ENCODE results near the gene TTLL13. TPM values are rescaled to one million over a fixed set of nuclear protein-coding genes. Genes with fewer than 3 reads are reported as not detected.

Gene TTLL13
- total and polyA plus RNA-seq, 9 of the 15 experiments (the other 6 are each of a cell fraction or from before 2014, with no cell fraction given), result 0.05 to 0.24 (median 0.11) TPM; not detected in 1

DNA sequence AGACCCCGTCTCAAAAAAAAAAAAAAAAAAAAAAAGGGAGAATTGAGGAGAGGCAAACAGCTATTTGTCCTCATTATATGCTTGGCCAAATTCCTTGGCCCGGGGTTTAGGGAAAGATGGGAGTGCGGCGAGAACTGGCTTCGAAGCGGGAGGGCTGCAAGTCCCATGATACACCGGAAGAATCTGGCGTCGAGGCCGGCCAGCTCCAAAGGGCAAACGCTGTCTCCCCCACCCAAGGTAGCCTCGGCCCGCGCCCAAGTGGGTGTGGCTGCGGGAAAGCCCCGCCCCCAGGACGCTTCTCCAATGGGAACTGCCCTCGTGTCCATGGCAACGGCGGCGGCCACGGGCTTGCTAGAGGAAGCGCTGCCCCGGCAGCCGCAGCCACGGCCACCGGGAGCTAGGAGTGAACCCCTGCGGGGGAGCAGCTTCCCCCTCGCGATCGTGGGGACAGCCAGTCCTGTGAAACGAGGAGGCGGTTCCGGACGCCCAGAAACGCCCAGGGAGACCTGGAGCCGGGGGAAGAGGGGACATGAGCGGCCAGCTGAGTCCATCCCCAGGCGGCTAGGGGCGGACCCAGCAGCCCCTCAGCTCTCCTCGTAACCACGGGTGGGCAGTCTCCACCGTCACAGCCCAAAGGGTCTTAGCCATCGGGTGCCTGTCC is at the start of gene TTLL13 (continued):
- no peak for TF ChIP-seq ZNF561 (CRISPR knock-in tag; conservative IDR thresholded peaks at IDR 0.05)
- TF ChIP-seq, protein P1, sequence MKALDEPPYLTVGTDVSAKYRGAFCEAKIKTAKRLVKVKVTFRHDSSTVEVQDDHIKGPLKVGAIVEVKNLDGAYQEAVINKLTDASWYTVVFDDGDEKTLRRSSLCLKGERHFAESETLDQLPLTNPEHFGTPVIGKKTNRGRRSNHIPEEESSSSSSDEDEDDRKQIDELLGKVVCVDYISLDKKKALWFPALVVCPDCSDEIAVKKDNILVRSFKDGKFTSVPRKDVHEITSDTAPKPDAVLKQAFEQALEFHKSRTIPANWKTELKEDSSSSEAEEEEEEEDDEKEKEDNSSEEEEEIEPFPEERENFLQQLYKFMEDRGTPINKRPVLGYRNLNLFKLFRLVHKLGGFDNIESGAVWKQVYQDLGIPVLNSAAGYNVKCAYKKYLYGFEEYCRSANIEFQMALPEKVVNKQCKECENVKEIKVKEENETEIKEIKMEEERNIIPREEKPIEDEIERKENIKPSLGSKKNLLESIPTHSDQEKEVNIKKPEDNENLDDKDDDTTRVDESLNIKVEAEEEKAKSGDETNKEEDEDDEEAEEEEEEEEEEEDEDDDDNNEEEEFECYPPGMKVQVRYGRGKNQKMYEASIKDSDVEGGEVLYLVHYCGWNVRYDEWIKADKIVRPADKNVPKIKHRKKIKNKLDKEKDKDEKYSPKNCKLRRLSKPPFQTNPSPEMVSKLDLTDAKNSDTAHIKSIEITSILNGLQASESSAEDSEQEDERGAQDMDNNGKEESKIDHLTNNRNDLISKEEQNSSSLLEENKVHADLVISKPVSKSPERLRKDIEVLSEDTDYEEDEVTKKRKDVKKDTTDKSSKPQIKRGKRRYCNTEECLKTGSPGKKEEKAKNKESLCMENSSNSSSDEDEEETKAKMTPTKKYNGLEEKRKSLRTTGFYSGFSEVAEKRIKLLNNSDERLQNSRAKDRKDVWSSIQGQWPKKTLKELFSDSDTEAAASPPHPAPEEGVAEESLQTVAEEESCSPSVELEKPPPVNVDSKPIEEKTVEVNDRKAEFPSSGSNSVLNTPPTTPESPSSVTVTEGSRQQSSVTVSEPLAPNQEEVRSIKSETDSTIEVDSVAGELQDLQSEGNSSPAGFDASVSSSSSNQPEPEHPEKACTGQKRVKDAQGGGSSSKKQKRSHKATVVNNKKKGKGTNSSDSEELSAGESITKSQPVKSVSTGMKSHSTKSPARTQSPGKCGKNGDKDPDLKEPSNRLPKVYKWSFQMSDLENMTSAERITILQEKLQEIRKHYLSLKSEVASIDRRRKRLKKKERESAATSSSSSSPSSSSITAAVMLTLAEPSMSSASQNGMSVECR (CRISPR knock-in tag; IDR thresholded peaks at IDR 0.05), result peak; percentile 81
- no peak for TF ChIP-seq SMC3 (conservative IDR thresholded peaks at IDR 0.05; ENCODE audit: insufficient read depth, low read depth, low read length)
- no peak for TF ChIP-seq ZNF445 (CRISPR knock-in tag; IDR thresholded peaks at IDR 0.05; ENCODE audit: low read depth)
- peak; percentile 86 for TF ChIP-seq RBM22 (IDR thresholded peaks at IDR 0.05; ENCODE audit: low read depth, low read length, poor library complexity, severe bottlenecking)
- TF ChIP-seq, protein P2, sequence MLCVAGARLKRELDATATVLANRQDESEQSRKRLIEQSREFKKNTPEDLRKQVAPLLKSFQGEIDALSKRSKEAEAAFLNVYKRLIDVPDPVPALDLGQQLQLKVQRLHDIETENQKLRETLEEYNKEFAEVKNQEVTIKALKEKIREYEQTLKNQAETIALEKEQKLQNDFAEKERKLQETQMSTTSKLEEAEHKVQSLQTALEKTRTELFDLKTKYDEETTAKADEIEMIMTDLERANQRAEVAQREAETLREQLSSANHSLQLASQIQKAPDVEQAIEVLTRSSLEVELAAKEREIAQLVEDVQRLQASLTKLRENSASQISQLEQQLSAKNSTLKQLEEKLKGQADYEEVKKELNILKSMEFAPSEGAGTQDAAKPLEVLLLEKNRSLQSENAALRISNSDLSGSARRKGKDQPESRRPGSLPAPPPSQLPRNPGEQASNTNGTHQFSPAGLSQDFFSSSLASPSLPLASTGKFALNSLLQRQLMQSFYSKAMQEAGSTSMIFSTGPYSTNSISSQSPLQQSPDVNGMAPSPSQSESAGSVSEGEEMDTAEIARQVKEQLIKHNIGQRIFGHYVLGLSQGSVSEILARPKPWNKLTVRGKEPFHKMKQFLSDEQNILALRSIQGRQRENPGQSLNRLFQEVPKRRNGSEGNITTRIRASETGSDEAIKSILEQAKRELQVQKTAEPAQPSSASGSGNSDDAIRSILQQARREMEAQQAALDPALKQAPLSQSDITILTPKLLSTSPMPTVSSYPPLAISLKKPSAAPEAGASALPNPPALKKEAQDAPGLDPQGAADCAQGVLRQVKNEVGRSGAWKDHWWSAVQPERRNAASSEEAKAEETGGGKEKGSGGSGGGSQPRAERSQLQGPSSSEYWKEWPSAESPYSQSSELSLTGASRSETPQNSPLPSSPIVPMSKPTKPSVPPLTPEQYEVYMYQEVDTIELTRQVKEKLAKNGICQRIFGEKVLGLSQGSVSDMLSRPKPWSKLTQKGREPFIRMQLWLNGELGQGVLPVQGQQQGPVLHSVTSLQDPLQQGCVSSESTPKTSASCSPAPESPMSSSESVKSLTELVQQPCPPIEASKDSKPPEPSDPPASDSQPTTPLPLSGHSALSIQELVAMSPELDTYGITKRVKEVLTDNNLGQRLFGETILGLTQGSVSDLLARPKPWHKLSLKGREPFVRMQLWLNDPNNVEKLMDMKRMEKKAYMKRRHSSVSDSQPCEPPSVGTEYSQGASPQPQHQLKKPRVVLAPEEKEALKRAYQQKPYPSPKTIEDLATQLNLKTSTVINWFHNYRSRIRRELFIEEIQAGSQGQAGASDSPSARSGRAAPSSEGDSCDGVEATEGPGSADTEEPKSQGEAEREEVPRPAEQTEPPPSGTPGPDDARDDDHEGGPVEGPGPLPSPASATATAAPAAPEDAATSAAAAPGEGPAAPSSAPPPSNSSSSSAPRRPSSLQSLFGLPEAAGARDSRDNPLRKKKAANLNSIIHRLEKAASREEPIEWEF (CRISPR knock-in tag; IDR thresholded peaks at IDR 0.05), result no peak
- TF ChIP-seq PPARD (CRISPR knock-in tag; IDR thresholded peaks at IDR 0.05), result no peak
- no peak for TF ChIP-seq ZNF79 (CRISPR knock-in tag; IDR thresholded peaks at IDR 0.05; ENCODE audit: low read depth)
- TF ChIP-seq, protein P3, sequence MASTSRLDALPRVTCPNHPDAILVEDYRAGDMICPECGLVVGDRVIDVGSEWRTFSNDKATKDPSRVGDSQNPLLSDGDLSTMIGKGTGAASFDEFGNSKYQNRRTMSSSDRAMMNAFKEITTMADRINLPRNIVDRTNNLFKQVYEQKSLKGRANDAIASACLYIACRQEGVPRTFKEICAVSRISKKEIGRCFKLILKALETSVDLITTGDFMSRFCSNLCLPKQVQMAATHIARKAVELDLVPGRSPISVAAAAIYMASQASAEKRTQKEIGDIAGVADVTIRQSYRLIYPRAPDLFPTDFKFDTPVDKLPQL (IDR thresholded peaks at IDR 0.05; ENCODE audit: extremely low read depth, insufficient read length), result no peak
- no peak for TF ChIP-seq ZNF695 (CRISPR knock-in tag; IDR thresholded peaks at IDR 0.05)
- TF ChIP-seq ELF1 (tag; IDR thresholded peaks at IDR 0.05), result peak; percentile 29; the same call in 1 of the 2 replicates
- TF ChIP-seq KAT2B (IDR thresholded peaks at IDR 0.05; ENCODE audit: low read depth, low read length), result no peak
- TF ChIP-seq NCOA1 (IDR thresholded peaks at IDR 0.05; ENCODE audit: low read depth), result no peak
- TF ChIP-seq TSC22D4 (tag; IDR thresholded peaks at IDR 0.05), result no peak
- no peak for TF ChIP-seq NCOA2 (IDR thresholded peaks at IDR 0.05; ENCODE audit: partially characterized antibody in 2 of 2)
- TF ChIP-seq KLF13 (tag; IDR thresholded peaks at IDR 0.05; ENCODE audit: borderline replicate concordance, low read depth), result no peak
- no peak for TF ChIP-seq NFXL1 (CRISPR knock-in tag; IDR thresholded peaks at IDR 0.05)
- TF ChIP-seq ZC3H4 (CRISPR knock-in tag; IDR thresholded peaks at IDR 0.05; ENCODE audit: borderline replicate concordance), result no peak

Data from K562 (cell line).